ENCODE results near the gene MAS1. TPM values are rescaled to one million over a fixed set of nuclear protein-coding genes. Genes with fewer than 3 reads are reported as not detected.

MAS1 gene
- total RNA-seq, 1 experiment from 2014 or later: not detected

DNA sequence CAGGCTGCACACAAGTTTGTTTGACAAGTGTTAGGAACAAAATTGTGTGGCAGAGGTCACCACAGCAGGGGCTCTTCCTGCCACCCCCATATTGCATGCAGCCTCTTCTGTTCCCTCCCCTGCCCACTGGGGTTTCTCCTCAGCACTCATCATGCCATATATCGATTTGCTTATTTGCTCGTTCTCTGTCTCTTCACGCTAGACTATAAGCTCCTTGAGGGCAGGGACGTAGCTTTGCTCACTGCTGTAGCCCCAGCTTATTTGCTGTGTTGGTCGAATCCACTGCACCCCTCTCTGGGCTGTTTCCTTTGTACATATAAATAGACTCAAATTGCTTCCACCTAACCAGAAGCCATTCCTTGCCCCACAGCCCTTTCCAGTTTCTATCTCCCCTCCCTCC lies 19.6 kb downstream of the MAS1 start:
- ATAC-seq: no peak
- CTCF ChIA-PET: no interaction called here
- DNase-seq (ENCODE audit: low read depth, low spot score): no peak
- POLR2A ChIA-PET: no interaction called here
- Histone ChIP-seq H3K27me3 (ENCODE audit: control insufficient read depth, insufficient read depth, low read length) (peaks cover 15% of the 10 kb centered on the region), H3K9me3 (ENCODE audit: control insufficient read depth, insufficient read depth, low read depth, low read length) (no peaks in the 10 kb centered on the region), H3K4me3 (ENCODE audit: low read depth in 2 of 2, low read length in 2 of 2) (no peak overlapping the region), H3K27ac (ENCODE audit: low read length) (no peak overlapping the region), H3K36me3 (ENCODE audit: control insufficient read depth, insufficient read depth, low read length) (no peaks in the 10 kb centered on the region), H3K4me1 (ENCODE audit: control insufficient read depth, insufficient read depth, low read length) (no peaks in the 10 kb centered on the region)
- intact Hi-C loops (cut with micrococcal nuclease; ENCODE audit: unreplicated experiment): no loop called here
- no TSS peak for BruUV-seq (replicated peaks)
- TF ChIP-seq SIN3A (IDR thresholded peaks at IDR 0.05; ENCODE audit: borderline replicate concordance, insufficient read depth, low read depth, low read length) (no peak), TCF7L2 (IDR thresholded peaks at IDR 0.05; ENCODE audit: low read depth, low read length) (no peak), POLR2AphosphoS5 (IDR thresholded peaks at IDR 0.05; ENCODE audit: low read depth, low read length) (no peak)
- TF ChIP-seq, protein P1, sequence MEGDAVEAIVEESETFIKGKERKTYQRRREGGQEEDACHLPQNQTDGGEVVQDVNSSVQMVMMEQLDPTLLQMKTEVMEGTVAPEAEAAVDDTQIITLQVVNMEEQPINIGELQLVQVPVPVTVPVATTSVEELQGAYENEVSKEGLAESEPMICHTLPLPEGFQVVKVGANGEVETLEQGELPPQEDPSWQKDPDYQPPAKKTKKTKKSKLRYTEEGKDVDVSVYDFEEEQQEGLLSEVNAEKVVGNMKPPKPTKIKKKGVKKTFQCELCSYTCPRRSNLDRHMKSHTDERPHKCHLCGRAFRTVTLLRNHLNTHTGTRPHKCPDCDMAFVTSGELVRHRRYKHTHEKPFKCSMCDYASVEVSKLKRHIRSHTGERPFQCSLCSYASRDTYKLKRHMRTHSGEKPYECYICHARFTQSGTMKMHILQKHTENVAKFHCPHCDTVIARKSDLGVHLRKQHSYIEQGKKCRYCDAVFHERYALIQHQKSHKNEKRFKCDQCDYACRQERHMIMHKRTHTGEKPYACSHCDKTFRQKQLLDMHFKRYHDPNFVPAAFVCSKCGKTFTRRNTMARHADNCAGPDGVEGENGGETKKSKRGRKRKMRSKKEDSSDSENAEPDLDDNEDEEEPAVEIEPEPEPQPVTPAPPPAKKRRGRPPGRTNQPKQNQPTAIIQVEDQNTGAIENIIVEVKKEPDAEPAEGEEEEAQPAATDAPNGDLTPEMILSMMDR (IDR thresholded peaks at IDR 0.05): no peak
- TF ChIP-seq, protein P2, sequence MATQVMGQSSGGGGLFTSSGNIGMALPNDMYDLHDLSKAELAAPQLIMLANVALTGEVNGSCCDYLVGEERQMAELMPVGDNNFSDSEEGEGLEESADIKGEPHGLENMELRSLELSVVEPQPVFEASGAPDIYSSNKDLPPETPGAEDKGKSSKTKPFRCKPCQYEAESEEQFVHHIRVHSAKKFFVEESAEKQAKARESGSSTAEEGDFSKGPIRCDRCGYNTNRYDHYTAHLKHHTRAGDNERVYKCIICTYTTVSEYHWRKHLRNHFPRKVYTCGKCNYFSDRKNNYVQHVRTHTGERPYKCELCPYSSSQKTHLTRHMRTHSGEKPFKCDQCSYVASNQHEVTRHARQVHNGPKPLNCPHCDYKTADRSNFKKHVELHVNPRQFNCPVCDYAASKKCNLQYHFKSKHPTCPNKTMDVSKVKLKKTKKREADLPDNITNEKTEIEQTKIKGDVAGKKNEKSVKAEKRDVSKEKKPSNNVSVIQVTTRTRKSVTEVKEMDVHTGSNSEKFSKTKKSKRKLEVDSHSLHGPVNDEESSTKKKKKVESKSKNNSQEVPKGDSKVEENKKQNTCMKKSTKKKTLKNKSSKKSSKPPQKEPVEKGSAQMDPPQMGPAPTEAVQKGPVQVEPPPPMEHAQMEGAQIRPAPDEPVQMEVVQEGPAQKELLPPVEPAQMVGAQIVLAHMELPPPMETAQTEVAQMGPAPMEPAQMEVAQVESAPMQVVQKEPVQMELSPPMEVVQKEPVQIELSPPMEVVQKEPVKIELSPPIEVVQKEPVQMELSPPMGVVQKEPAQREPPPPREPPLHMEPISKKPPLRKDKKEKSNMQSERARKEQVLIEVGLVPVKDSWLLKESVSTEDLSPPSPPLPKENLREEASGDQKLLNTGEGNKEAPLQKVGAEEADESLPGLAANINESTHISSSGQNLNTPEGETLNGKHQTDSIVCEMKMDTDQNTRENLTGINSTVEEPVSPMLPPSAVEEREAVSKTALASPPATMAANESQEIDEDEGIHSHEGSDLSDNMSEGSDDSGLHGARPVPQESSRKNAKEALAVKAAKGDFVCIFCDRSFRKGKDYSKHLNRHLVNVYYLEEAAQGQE (IDR thresholded peaks at IDR 0.05; ENCODE audit: insufficient read depth in 1 of 2, low read depth in 2 of 2, low read length in 1 of 2): no peak
- in situ Hi-C loops (cut with HindIII; ENCODE audit: low pct_unique_long_range_greater_than_20kb, low sequenced_read_pairs): no loop called here

DNA sequence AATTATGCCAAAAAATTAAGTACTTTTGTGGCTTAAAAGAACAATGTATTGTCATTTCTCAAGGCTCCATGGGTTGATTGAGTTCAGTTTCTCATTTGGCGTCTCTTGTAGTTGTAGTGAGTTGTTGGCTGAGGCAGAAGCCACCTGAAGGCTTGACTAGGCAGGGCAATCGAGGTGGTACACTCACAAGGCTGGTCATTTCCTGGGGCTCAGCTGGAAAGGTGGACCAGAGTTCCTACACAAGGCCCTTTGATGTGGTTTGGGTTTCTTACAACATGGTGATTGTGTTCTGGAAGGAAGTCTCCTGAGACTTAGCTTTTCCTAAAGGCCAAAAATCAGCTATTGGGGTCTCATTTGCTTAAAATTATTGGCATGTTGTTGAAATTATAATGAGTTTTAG lies 22.6 kb downstream of the MAS1 start:
- no peak overlapping the region for H3K27ac ChIP-seq (ENCODE audit: low read length)
- DNase-seq (ENCODE audit: low read depth, low spot score): no peak
- ChIA-PET CTCF (no interaction called here), POLR2A (interaction anchor here (0.6 kb wide), 1 partner anchor 883 kb away, joined by 4 read pairs; no protein-coding TSS in a partner anchor)
- no peak overlapping the region for H3K4me3 ChIP-seq (ENCODE audit: low read depth in 2 of 2, low read length in 2 of 2)
- intact Hi-C loops (cut with micrococcal nuclease; ENCODE audit: unreplicated experiment) (no loop called here), in situ Hi-C loops (cut with HindIII; ENCODE audit: low pct_unique_long_range_greater_than_20kb, low sequenced_read_pairs) (no loop called here)
- no peaks in the 10 kb centered on the region for H3K36me3 ChIP-seq (ENCODE audit: control insufficient read depth, insufficient read depth, low read length)
- no peaks in the 10 kb centered on the region for H3K4me1 ChIP-seq (ENCODE audit: control insufficient read depth, insufficient read depth, low read length)
- TF ChIP-seq TCF7L2 (IDR thresholded peaks at IDR 0.05; ENCODE audit: low read depth, low read length) (no peak), POLR2AphosphoS5 (IDR thresholded peaks at IDR 0.05; ENCODE audit: low read depth, low read length) (no peak), SIN3A (IDR thresholded peaks at IDR 0.05; ENCODE audit: borderline replicate concordance, insufficient read depth, low read depth, low read length) (no peak)
- TF ChIP-seq, protein P2 (IDR thresholded peaks at IDR 0.05; ENCODE audit: insufficient read depth in 1 of 2, low read depth in 2 of 2, low read length in 1 of 2): no peak
- TF ChIP-seq, protein P1 (IDR thresholded peaks at IDR 0.05): no peak
- no peaks in the 10 kb centered on the region for H3K9me3 ChIP-seq (ENCODE audit: control insufficient read depth, insufficient read depth, low read depth, low read length)
- peaks cover 13% of the 10 kb centered on the region for H3K27me3 ChIP-seq (ENCODE audit: control insufficient read depth, insufficient read depth, low read length)
- BruUV-seq (replicated peaks): no TSS peak
- no peak for ATAC-seq
